HEK293T (cell line): ENCODE results near the gene CA12.

Experiments
- ARNT ChIP-seq: fragments of 450-650 bp; IDR thresholded peaks from 2 replicates; pipeline ENCODE4 v1.6.1; 2017; ENCODE audit warnings: mild to moderate bottlenecking
- BHLHE40 ChIP-seq: fragments of 450-650 bp; IDR thresholded peaks from 2 replicates; pipeline ENCODE4 v1.6.1; 2016; ENCODE audit warnings: mild to moderate bottlenecking, moderate library complexity, borderline replicate concordance
- ELF4 ChIP-seq: fragments of 450-650 bp; IDR thresholded peaks from 2 replicates; pipeline ENCODE4 v1.6.1; 2017; ENCODE audit warnings: antibody characterized with exemption
- FOXA1 ChIP-seq: fragments of 450-650 bp; IDR thresholded peaks from 2 replicates; pipeline ENCODE4 v1.6.1; 2016; ENCODE audit warnings: mild to moderate bottlenecking
- FOXK2 ChIP-seq: fragments of 450-650 bp; IDR thresholded peaks from 2 replicates; pipeline ENCODE4 v1.6.1; 2016; ENCODE audit warnings: mild to moderate bottlenecking
- HDGF ChIP-seq: fragments of 450-650 bp; IDR thresholded peaks from 2 replicates; pipeline ENCODE4 v1.6.1; 2017; ENCODE audit warnings: antibody characterized with exemption, borderline replicate concordance
- PKNOX1 ChIP-seq: fragments of 450-650 bp; IDR thresholded peaks from 2 replicates; pipeline ENCODE4 v1.6.1; 2016
- SP1 ChIP-seq: fragments of 450-650 bp; IDR thresholded peaks from 2 replicates; pipeline ENCODE4 v1.6.1; 2017
- TARDBP ChIP-seq: fragments of 450-650 bp; IDR thresholded peaks from 2 replicates; pipeline ENCODE4 v1.6.1; 2016

- TF ChIP-seq TARDBP (no peak), BHLHE40 (no peak), SP1 (no peak), PKNOX1 (no peak), FOXK2 (no peak), ELF4 (no peak), HDGF (no peak), FOXA1 (no peak), ARNT (no peak)
Measured at GRCh38 chr15:63369781-63370180, 11.9 kb downstream of the CA12 start.
